Lung (tissue), 12 donors: ENCODE measurements around the gene TSPAN31. TPM values are rescaled to one million over a fixed set of nuclear protein-coding genes. Genes with fewer than 3 reads are reported as not detected.
A peak's percentile ranks its signal among the peaks of the same experiment; 100 is the strongest.

Source experiments
- ATAC-seq: fragments of 200-7000 bp; cut with Tn5 transposase; one replicate; pipeline ENCODE4 v1.9.1; 2020; ENCODE audit warnings: moderate number of reproducible peaks; ENCODE audit not compliant: insufficient read depth, low FRiP score
- DNase-seq, 3 donors: peaks; one replicate each; pipeline ENCODE4 v3.0.0-alpha.2; 2013 to 2017
- H3K27ac ChIP-seq, 2 donors: one replicate each; pipeline ENCODE4 v1.5.1; 2013; ENCODE audit warnings: mild to moderate bottlenecking in 2 of 2, moderate library complexity in 2 of 2, control low read depth in 1 of 2, inconsistent platforms in 1 of 2, low read depth in 1 of 2, low read length in 1 of 2
- H3K27me3 ChIP-seq, 3 donors: one replicate each; pipeline ENCODE4 v1.5.1; 2013; ENCODE audit warnings: low read length in 2 of 3; ENCODE audit not compliant: control insufficient read depth in 3 of 3, insufficient read depth in 3 of 3
- H3K36me3 ChIP-seq, 4 donors: one replicate each; pipeline ENCODE4 v1.5.1; 2013; ENCODE audit warnings: low read length in 4 of 4, mild to moderate bottlenecking in 1 of 4, moderate library complexity in 1 of 4; ENCODE audit not compliant: control insufficient read depth in 4 of 4, insufficient read depth in 4 of 4
- H3K4me1 ChIP-seq, 5 donors: one replicate each; pipeline ENCODE4 v1.5.1; 2013; ENCODE audit warnings: low read length in 5 of 5, mild to moderate bottlenecking in 2 of 5, moderate library complexity in 1 of 5; ENCODE audit not compliant: control insufficient read depth in 5 of 5, insufficient read depth in 5 of 5
- H3K4me3 ChIP-seq: one replicate; pipeline ENCODE4 v1.5.1; 2013; ENCODE audit warnings: mild to moderate bottlenecking, control low read depth, moderate library complexity
- H3K9ac ChIP-seq, 2 donors: one replicate each; pipeline ENCODE4 v1.5.1; 2013; ENCODE audit warnings: low read length in 2 of 2, control low read depth in 1 of 2; ENCODE audit not compliant: insufficient read depth in 1 of 2
- H3K9me3 ChIP-seq, 4 donors: one replicate each; pipeline ENCODE4 v1.5.1; 2013; ENCODE audit warnings: low read length in 3 of 4, mild to moderate bottlenecking in 1 of 4, moderate library complexity in 1 of 4; ENCODE audit not compliant: control insufficient read depth in 4 of 4, insufficient read depth in 3 of 4
- CTCF ChIP-seq: IDR thresholded peaks from 2 replicates; pipeline ENCODE4 v1.5.1; 2012; ENCODE audit warnings: mild to moderate bottlenecking; ENCODE audit errors: control extremely low read depth, extremely low read depth
- WGBS, 2 donors: extraction: QIAGEN DNeasy Blood & Tissue Kit; methylation state at CpG; one replicate each; pipeline ENCODE4 v1.1.7; 2013; 5-methylcytosine and 5-hydroxymethylcytosine counted together
- polyA plus RNA-seq, 2 donors: library from polyadenylated mRNA; stranded (reverse); fragments of 200-250 nt; gene quantifications; one replicate each; pipeline ENCODE4 v1.2.1, GENCODE V29; 2013
- total RNA-seq, 2 donors: library from RNA; depleted of rRNA in 1 of 2; stranded (reverse); fragments of >200 nt in 1 of 2; gene quantifications; one replicate each; pipeline ENCODE4 v1.2.1, GENCODE V29; 2014 to 2021
- donor health status: control.
- donor health status: control.
- donor health status: Bipolar disorder and iron deficiency.
- donor health status: healthy.
- donor health status: DM: yes; HTN: yes; CAD: no.

Gene TSPAN31
- total and polyA plus RNA-seq, 4 donors, result 32.4 to 61.1 (median 46.1) TPM

- Histone ChIP-seq H3K4me3 (no peak overlapping the region), H3K4me1 (peaks cover 0 to 24% (median 8%) of the 10 kb centered on the region in 5 donors), H3K9ac (no peak overlapping the region), H3K9me3 (no peaks in the 10 kb centered on the region), H3K27ac (no peak overlapping the region), H3K36me3 (peaks cover 0 to 4% (median 2%) of the 10 kb centered on the region in 4 donors), H3K27me3 (peaks cover 0 to 48% (median 47%) of the 10 kb centered on the region in 3 donors)
- WGBS, 2 donors, result 75 to 76% methylated on average over 6 of the region's 6 CpGs
- no peak for TF ChIP-seq CTCF
- ATAC-seq, result no peak
- DNase-seq, result no peak
Observed at GRCh38 chr12:57763881-57764661, 19.2 kb downstream of the TSPAN31 start.

- Histone ChIP-seq H3K36me3 (peaks cover 0 to 7% (median 5%) of the 10 kb centered on the region in 4 donors), H3K4me3 (peak overlapping the region; percentile 4), H3K27me3 (peaks cover 0 to 48% (median 47%) of the 10 kb centered on the region in 3 donors), H3K9ac (no peak overlapping the region), H3K9me3 (no peaks in the 10 kb centered on the region), H3K27ac (no peak overlapping the region), H3K4me1 (peaks cover 0 to 24% (median 8%) of the 10 kb centered on the region in 5 donors)
- ATAC-seq, result no peak
- 15% methylated on average over 17 of the region's 17 CpGs for WGBS, 2 donors
- no peak for TF ChIP-seq CTCF
- no peak for DNase-seq
Observed at GRCh38 chr12:57764662-57765002, 19.8 kb downstream of the TSPAN31 start.

- no peak overlapping the region for H3K9ac ChIP-seq
- DNase-seq, result peak in 1 of 3 donors; percentile 45
- H3K36me3 ChIP-seq, result peaks cover 0 to 10% (median 5%) of the 10 kb centered on the region in 4 donors
- WGBS, 2 donors, result 1% methylated on average over 54 to 60 of the region's 60 CpGs
- no peak for TF ChIP-seq CTCF
- H3K9me3 ChIP-seq, result no peaks in the 10 kb centered on the region
- peak; percentile 32 for ATAC-seq
- no peak overlapping the region for H3K27ac ChIP-seq
- peaks cover 0 to 24% (median 8%) of the 10 kb centered on the region in 5 donors for H3K4me1 ChIP-seq
- H3K4me3 ChIP-seq, result peak overlapping the region; percentile 4
- H3K27me3 ChIP-seq, result peaks cover 0 to 48% (median 47%) of the 10 kb centered on the region in 3 donors
Observed at GRCh38 chr12:57765003-57765697, 20.3 kb downstream of the TSPAN31 start.
